Measurements from ENCODE around the gene OR6J1. TPM values are rescaled to one million over a fixed set of nuclear protein-coding genes. Genes with fewer than 3 reads are reported as not detected.

OR6J1 gene
- total and polyA plus RNA-seq, 10 of the 15 experiments (the other 5 are each of a cell fraction or from before 2014, with no cell fraction given) = not detected

DNA sequence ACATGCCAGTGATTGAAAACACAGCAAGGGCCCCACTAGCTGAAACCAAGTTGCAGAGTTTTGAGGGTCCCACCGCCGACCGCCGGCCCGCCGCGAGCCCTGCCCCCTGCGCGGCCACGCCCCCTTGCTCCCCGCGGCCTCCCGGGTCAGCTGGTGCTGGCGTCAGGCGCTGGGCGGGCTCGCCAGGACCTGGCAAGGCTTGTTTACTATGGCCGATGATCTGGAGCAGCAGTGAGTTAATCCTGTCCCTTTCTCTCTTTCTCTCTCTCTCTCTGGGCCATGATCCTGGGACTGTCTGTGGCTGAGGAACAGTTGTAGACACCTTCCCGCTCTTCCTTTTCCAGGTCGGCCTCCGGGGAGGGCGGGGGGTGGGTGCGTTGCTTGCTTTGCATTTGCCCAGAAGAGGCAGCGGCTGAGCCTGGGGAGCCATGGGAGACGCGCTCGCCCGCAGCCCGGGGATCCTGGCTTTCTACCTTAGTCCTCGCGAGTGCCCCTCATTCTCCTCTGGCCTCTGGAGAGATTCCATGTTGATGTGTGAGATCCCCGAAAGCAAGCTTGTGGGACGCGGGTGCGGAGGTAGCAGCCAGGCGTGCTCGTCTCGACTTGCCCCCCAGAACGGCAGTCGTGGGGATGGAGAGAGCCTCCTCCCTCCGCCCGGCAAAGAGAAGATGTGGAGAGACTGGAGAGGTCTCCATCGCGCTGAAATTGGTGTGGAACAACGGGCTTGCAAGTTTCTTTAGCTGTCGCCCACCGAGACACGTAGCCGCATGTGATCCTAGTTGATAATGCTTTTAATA, 45.9 kb downstream of the OR6J1 start, which contains the start of gene ABHD4 (continued):
- TF ChIP-seq ZBTB40 (IDR thresholded peaks at IDR 0.05; ENCODE audit: borderline replicate concordance) (no peak), E2F8 (IDR thresholded peaks at IDR 0.05; ENCODE audit: low read depth, partially characterized antibody) (no peak), STAT3 (IDR thresholded peaks at IDR 0.05; ENCODE audit: low read depth, low read length) (no peak), SP1 (IDR thresholded peaks at IDR 0.05; ENCODE audit: low read depth, low read length) (peak; percentile 59), NR2F1 (conservative IDR thresholded peaks at IDR 0.05) (peak; percentile 88), E2F4 (IDR thresholded peaks at IDR 0.05; ENCODE audit: low read depth, low read length) (0 out of 2 replicates have a peak, but pooled peaks have one; percentile 31), SMC3 (IDR thresholded peaks at IDR 0.05; ENCODE audit: borderline replicate concordance, low read length) (no peak), BHLHE40 (IDR thresholded peaks at IDR 0.05; ENCODE audit: borderline replicate concordance in 1 of 2, low read depth in 2 of 2, low read length in 1 of 2) (peak; percentile 40 to 45; a peak in 1 of 4 replicates), ZNF384 (IDR thresholded peaks at IDR 0.05; ENCODE audit: borderline replicate concordance, low read depth, low read length) (no peak), SUZ12 (IDR thresholded peaks at IDR 0.05; ENCODE audit: unreplicated experiment) (no peak), ZBED1 (IDR thresholded peaks at IDR 0.05; ENCODE audit: borderline replicate concordance) (no peak), SREBF1 (IDR thresholded peaks at IDR 0.05; ENCODE audit: low read length) (no peak), REST (IDR thresholded peaks at IDR 0.05; ENCODE audit: low read depth, low read length) (no peak), MYC (IDR thresholded peaks at IDR 0.05; ENCODE audit: insufficient read depth, insufficient read length, insufficient replicate concordance, low read length, severe bottlenecking) (no peak)
- TF ChIP-seq, protein P1, sequence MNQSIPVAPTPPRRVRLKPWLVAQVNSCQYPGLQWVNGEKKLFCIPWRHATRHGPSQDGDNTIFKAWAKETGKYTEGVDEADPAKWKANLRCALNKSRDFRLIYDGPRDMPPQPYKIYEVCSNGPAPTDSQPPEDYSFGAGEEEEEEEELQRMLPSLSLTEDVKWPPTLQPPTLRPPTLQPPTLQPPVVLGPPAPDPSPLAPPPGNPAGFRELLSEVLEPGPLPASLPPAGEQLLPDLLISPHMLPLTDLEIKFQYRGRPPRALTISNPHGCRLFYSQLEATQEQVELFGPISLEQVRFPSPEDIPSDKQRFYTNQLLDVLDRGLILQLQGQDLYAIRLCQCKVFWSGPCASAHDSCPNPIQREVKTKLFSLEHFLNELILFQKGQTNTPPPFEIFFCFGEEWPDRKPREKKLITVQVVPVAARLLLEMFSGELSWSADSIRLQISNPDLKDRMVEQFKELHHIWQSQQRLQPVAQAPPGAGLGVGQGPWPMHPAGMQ (IDR thresholded peaks at IDR 0.05; ENCODE audit: borderline replicate concordance) = no peak
